Central memory CD8-positive, alpha-beta T cell (primary cell): ENCODE measurements around the gene TUBGCP2.

Experiments
- ATAC-seq: fragments of 150-1000 bp; cut with Tn5 transposase; replicated peaks from 2 replicates; pipeline ENCODE4 v1.10.0; 2022; ENCODE audit warnings: mild to moderate bottlenecking, moderate FRiP score, moderate number of reproducible peaks; ENCODE audit not compliant: poor library complexity, severe bottlenecking; ENCODE audit errors: extremely low read depth
- DNase-seq, 2 donors: peaks; one replicate each; pipeline ENCODE4 v3.0.0; 2021; ENCODE audit warnings: low spot score in 2 of 2
- H3K27ac Mint-ChIP-seq: one replicate; pipeline ENCODE4 v1.8.0; 2022; ENCODE audit warnings: low read depth, mild to moderate bottlenecking, moderate library complexity, mixed read lengths
- H3K27me3 Mint-ChIP-seq: one replicate; pipeline ENCODE4 v1.8.0; 2022; ENCODE audit warnings: mixed read lengths
- H3K36me3 Mint-ChIP-seq: one replicate; pipeline ENCODE4 v1.8.0; 2022; ENCODE audit warnings: mild to moderate bottlenecking, moderate library complexity, mixed read lengths; ENCODE audit not compliant: insufficient read depth
- H3K4me1 Mint-ChIP-seq: one replicate; pipeline ENCODE4 v1.8.0; 2022; ENCODE audit warnings: mixed read lengths
- H3K4me3 Mint-ChIP-seq: one replicate; pipeline ENCODE4 v1.8.0; 2022; ENCODE audit warnings: mild to moderate bottlenecking, moderate library complexity, mixed read lengths
- H3K9me3 Mint-ChIP-seq: one replicate; pipeline ENCODE4 v1.8.0; 2022; ENCODE audit warnings: mixed read lengths

The TUBGCP2 gene

DNA sequence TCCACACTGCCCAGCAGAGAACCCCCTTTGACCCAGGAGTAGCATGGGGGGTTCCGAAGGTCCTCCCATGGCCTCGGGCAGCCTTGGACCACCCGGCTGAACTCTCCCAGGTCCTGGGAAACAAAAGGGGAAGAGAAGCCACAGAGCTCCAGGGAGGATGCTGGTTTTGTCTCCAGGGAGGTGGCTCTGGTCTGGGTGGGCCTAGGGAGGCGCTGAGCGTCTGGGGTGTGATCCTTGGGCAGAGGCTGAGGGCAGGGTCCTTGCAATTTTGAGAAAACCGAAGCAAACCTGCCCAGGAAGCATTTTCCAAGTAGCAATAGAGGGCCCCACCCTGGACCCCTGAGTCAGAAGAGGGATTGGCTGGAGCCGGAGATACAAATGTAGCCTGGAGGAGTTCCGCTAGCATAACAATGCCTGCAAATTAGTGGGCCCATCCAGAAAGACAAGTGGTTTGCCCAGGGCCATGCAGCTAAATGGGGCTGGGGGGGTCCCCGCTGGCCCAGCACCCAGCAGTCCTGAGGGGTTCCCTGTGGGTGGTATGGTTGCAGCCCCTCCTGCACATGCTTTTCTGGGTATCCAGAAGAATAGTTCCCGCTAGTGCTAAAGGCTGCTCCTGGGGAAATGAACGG lies 76.6 kb downstream of the TUBGCP2 start:
- DNase-seq (no peak), ATAC-seq (no peak)
- H3K4me3 Mint-ChIP-seq, result no peak overlapping the region
- H3K27ac Mint-ChIP-seq, result no peak overlapping the region
- H3K27me3 Mint-ChIP-seq, result peaks cover 60% of the 10 kb centered on the region
- H3K9me3 Mint-ChIP-seq, result no peaks in the 10 kb centered on the region
- peaks cover 3% of the 10 kb centered on the region for H3K36me3 Mint-ChIP-seq
- peaks cover 7% of the 10 kb centered on the region for H3K4me1 Mint-ChIP-seq

DNA sequence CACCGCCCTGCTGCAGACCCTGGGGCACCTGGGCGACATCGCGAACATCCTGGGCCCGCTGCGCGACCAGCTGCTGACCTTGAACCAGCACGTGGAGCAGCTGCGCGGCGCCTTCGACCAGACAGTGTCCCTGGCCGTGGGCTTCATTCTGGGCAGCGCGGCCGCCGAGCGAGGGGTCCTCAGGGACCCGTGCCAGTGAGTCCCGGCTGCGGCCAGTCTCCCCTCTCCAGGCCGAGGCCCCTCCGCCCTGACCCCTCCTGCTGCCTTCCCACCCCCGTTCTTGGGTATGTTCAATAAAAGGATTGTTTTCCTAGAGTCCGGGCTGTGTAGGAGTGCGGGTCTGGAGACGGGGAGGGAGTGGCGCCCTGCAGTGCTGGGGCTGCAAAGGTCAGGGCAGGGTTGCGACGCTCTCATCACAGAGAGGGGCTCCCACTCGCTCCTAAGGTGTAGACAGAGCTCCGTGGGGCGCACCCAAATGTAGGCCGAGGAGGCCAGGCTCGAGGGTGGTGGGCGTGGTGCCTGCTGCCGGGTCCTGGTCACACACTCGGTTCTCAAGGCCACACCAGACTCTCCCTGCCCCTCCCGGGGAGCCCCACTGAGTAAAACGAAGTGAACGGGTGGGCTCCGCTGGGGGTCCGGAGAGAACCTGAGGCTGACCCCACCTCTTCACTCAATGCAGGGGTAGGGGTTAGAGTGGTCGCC lies 77.3 kb downstream of the TUBGCP2 start:
- Mint-ChIP-seq H3K9me3 (no peaks in the 10 kb centered on the region), H3K27ac (no peak overlapping the region), H3K4me3 (no peak overlapping the region), H3K36me3 (peaks cover 3% of the 10 kb centered on the region), H3K27me3 (peaks cover 66% of the 10 kb centered on the region), H3K4me1 (peaks cover 7% of the 10 kb centered on the region)
- DNase-seq, result no peak
- ATAC-seq, result no peak

DNA sequence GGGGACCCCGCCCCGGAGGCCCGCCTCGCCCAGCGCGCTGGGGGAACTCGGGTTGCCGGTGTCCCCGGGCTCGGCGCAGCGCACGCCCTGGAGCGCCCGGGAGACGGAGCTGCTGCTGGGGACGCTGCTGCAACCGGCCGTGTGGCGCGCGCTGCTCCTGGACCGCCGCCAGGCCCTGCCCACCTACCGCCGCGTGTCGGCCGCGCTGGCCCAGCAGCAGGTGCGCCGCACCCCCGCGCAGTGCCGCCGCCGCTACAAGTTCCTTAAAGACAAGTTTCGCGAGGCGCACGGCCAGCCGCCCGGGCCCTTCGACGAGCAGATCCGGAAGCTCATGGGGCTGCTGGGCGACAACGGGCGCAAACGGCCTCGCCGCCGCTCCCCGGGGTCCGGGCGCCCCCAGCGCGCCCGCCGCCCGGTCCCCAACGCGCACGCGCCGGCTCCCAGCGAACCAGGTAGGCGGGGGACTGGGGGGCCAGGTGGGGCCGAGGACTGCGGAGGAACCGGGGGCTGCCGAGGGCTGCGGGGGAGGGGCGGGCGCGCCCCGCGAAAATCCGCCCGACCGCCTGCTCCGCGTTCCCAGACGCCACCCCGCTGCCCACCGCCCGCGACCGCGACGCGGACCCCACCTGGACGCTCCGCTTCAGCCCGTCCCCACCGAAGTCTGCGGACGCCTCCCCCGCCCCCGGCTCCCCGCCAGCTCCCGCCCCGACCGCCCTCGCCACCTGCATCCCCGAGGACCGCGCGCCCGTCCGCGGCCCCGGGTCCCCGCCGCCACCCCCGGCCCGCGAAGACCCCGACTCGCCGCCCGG lies 78.1 kb downstream of the TUBGCP2 start:
- Mint-ChIP-seq H3K9me3 (no peaks in the 10 kb centered on the region), H3K4me3 (peak overlapping the region; percentile 41), H3K4me1 (peaks cover 7% of the 10 kb centered on the region), H3K27me3 (peaks cover 74% of the 10 kb centered on the region), H3K36me3 (peaks cover 3% of the 10 kb centered on the region), H3K27ac (no peak overlapping the region)
- DNase-seq (no peak), ATAC-seq (no peak)

DNA sequence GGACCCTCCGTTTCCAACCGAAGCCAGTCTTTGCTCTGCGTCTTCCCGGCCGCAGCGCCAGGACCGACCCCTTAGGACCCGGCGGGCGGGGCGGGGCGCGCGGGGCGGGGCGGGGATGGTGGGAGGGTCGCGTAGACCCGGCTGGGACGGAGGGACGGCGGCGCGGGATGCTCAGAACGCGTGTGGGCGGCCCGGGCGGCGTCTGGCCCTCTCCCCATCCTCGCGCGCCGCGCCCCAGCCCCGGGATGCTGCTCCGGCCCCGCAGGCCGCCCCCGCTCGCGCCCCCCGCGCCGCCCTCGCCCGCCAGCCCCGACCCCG lies 78.7 kb downstream of the TUBGCP2 start, which contains the start of gene UTF1:
UTF1 (plus strand) TSS at position 174 of the 318 bp plus-strand sequence; CDS start at position 246, 72 bp downstream.
- DNase-seq, result no peak
- Mint-ChIP-seq H3K4me1 (peaks cover 7% of the 10 kb centered on the region), H3K9me3 (no peaks in the 10 kb centered on the region), H3K4me3 (peak within 1 kb of the TSS; percentile 55), H3K27ac (no peak within 1 kb of the TSS), H3K36me3 (peaks cover 3% of the 10 kb centered on the region), H3K27me3 (peaks cover 78% of the 10 kb centered on the region)
- ATAC-seq, result no peak

DNA sequence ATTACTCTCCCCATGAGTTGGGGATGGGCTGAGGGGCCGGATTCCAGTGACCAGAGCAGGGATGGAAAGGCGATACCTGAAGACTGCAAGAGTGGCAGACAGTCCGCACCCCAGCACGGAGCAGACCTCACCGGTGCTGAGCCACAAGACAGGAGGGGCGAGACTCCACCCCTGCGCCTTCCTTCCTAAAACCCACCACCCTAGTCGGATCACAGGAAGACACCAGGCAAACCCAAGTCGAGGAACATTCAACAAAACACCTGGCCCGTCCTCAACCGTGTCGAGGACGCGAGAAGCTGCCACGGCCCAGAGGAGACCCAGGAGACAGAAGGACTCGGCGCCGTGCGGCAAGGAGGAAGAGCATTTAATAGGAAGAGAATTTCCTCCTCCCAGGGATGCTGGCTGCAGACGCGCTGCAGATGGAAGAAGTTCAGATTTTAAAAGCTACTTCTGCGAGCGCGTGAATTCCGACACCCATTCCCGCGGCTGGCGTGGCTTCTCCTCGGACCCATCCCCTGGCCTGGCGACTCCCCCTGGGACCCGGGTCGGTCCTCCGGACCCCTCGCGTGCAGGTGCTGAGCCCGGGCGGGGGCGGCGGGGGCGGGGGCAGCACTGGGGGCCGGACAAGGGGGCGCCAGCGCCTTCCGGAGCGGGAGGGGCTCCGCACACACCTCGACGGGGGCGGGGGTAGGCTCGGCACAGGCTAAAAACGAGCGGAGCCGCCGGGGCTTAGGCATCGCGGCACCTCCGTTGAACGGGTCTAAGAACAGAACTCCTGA lies 79.2 kb downstream of the TUBGCP2 start:
- Mint-ChIP-seq H3K9me3 (no peaks in the 10 kb centered on the region), H3K27ac (no peak overlapping the region), H3K4me3 (peak overlapping the region; percentile 55), H3K4me1 (peaks cover 7% of the 10 kb centered on the region), H3K36me3 (peaks cover 3% of the 10 kb centered on the region), H3K27me3 (peaks cover 78% of the 10 kb centered on the region)
- ATAC-seq (no peak), DNase-seq (no peak)
